GM12801 (cell line): ENCODE data around the gene SLC35F6.

Experiments
- CTCF ChIP-seq: IDR thresholded peaks from one replicate; pipeline ENCODE4 v1.5.1; 2011; ENCODE audit warnings: control low read depth; ENCODE audit not compliant: insufficient read length; ENCODE audit errors: extremely low read depth

The SLC35F6 gene

GRCh38 chr2:26720322-26721114 lies 43.6 kb upstream of the SLC35F6 start:
- no peak for TF ChIP-seq CTCF

GRCh38 chr2:26721115-26722032 lies 42.7 kb upstream of the SLC35F6 start:
- no peak for TF ChIP-seq CTCF

- no peak for TF ChIP-seq CTCF
These were observed 41.8 kb upstream of the SLC35F6 start for GRCh38 chr2:26722328-26722727.

- TF ChIP-seq CTCF = no peak
These were observed 41.2 kb upstream of the SLC35F6 start for GRCh38 chr2:26722911-26723310.

GRCh38 chr2:26723475-26723874 lies 40.6 kb upstream of the SLC35F6 start:
- no peak for TF ChIP-seq CTCF

GRCh38 chr2:26723991-26724750 lies 39.9 kb upstream of the SLC35F6 start:
- no peak for TF ChIP-seq CTCF

- TF ChIP-seq CTCF = no peak
These were observed 39.1 kb upstream of the SLC35F6 start for GRCh38 chr2:26724784-26725520.
